CD4-positive, alpha-beta memory T cell (primary cell): ENCODE data around the gene IL10. TPM values are rescaled to one million over a fixed set of nuclear protein-coding genes. Genes with fewer than 3 reads are reported as not detected.
A peak's percentile ranks its signal among the peaks of the same experiment; 100 is the strongest.
"Not testable (repeated sequence)": the region's sequence is repeated elsewhere in the genome, so short reads cannot be mapped to it uniquely, and the experiment has no call there.

Experiments used
- CTCF ChIA-PET: fragments of 350-600 bp; sonication (Branson Sonifier 250); formaldehyde crosslinking; loops from one replicate; lab custom pipeline; 2021; ENCODE audit warnings: inconsistent platforms; ENCODE audit not compliant: partially characterized antibody; lab: Charles Lee
- POLR2A ChIA-PET: fragments of 350-600 bp; sonication (Branson Sonifier 250); formaldehyde crosslinking; loops from one replicate; lab custom pipeline; 2021; ENCODE audit not compliant: partially characterized antibody; lab: Charles Lee
- DNase-seq, 5 donors: peaks; one replicate each; pipeline versions ENCODE4 v3.0.0 to v3.0.0-alpha.2; 2020 to 2022; ENCODE audit warnings: mixed read lengths in 1 of 5
- H3K27ac ChIP-seq: one replicate; pipeline ENCODE4 v1.7.0; 2013; ENCODE audit warnings: low read depth, low read length
- H3K27me3 ChIP-seq: 2 replicates; pipeline ENCODE4 v1.7.0; 2013; ENCODE audit warnings: mild to moderate bottlenecking, low read length, moderate library complexity; ENCODE audit not compliant: insufficient read depth
- H3K36me3 ChIP-seq: 2 replicates; pipeline ENCODE4 v1.7.0; 2013; ENCODE audit warnings: mild to moderate bottlenecking, low read length, moderate library complexity; ENCODE audit not compliant: insufficient read depth
- H3K4me1 ChIP-seq: 2 replicates; pipeline ENCODE4 v1.7.0; 2013; ENCODE audit warnings: mild to moderate bottlenecking, low read length, moderate library complexity; ENCODE audit not compliant: insufficient read depth
- H3K4me3 ChIP-seq, 2 donors: one replicate each; pipeline ENCODE4 v1.7.0; 2013; ENCODE audit warnings: low read length in 2 of 2, mild to moderate bottlenecking in 1 of 2
- H3K9me3 ChIP-seq, 2 donors: one replicate each; pipeline ENCODE4 v1.7.0; 2013; ENCODE audit warnings: low read length in 2 of 2, control low read depth in 1 of 2; ENCODE audit not compliant: control insufficient read depth in 1 of 2
- H3K27ac Mint-ChIP-seq, 7 donors: one replicate each; pipeline ENCODE4 v1.8.0; 2020 to 2021; ENCODE audit warnings: mixed read lengths in 7 of 7, mild to moderate bottlenecking in 6 of 7, inconsistent platforms in 3 of 7, moderate library complexity in 3 of 7
- H3K27me3 Mint-ChIP-seq, 2 donors: one replicate each; pipeline ENCODE4 v1.8.0; 2020 to 2021; ENCODE audit warnings: mixed read lengths in 2 of 2
- H3K36me3 Mint-ChIP-seq, 2 donors: one replicate each; pipeline ENCODE4 v1.8.0; 2020 to 2021; ENCODE audit warnings: mixed read lengths in 2 of 2, inconsistent platforms in 1 of 2, mild to moderate bottlenecking in 1 of 2
- H3K4me1 Mint-ChIP-seq, 4 donors: one replicate each; pipeline ENCODE4 v1.8.0; 2020 to 2021; ENCODE audit warnings: mixed read lengths in 4 of 4, mild to moderate bottlenecking in 1 of 4
- H3K4me3 Mint-ChIP-seq, 8 donors: one replicate each; pipeline ENCODE4 v1.8.0; 2020 to 2021; ENCODE audit warnings: mixed read lengths in 8 of 8, mild to moderate bottlenecking in 7 of 8, moderate library complexity in 6 of 8, inconsistent platforms in 3 of 8
- H3K9me3 Mint-ChIP-seq, 8 donors: one replicate each; pipeline ENCODE4 v1.8.0; 2020 to 2021; ENCODE audit warnings: mixed read lengths in 8 of 8, mild to moderate bottlenecking in 5 of 8, inconsistent platforms in 3 of 8, moderate library complexity in 1 of 8
- intact Hi-C: fragments of 100-400 bp; cut with micrococcal nuclease; formaldehyde crosslinking; loops from one replicate; pipeline ENCODE4 v1.15.1; 2023
- polyA plus RNA-seq, 2 donors: library from polyadenylated mRNA; unstranded; fragments of 300-500 nt; fragmentation: Illumina TruSeq; gene quantifications; one replicate each; pipeline ENCODE4 v1.2.3, GENCODE V29; 2021
- total RNA-seq, 2 experiments: library from RNA; stranded (reverse); gene quantifications; one replicate each; pipeline ENCODE4 v1.2.3, GENCODE V29; 2021

The IL10 gene
- total and polyA plus RNA-seq, 4 experiments from 2014 or later = 0.11 to 0.34 (median 0.30) TPM

DNA sequence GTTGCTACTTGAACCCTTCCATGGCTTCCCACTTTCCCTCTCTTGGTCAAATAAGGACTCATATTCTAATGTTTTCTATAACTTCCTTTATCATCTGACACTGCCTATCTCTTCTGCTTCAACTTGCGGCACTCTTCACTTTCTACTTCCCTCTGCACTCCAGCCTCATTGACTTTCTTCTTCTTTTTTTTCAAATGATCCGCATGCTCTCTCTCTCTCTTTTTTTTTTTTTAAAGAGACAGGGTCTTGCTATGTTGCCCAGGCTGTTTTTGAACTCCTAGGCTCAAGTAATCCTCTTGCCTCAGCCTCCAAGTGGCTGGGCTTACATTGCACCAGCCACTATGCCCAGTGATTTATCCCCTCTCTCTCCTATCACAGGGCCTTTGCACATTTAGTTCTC lies 7.3 kb upstream of the IL10 start:
- H3K36me3 Mint-ChIP-seq = no peaks in the 10 kb centered on the region
- Histone ChIP-seq H3K27me3 (no peaks in the 10 kb centered on the region), H3K36me3 (no peaks in the 10 kb centered on the region), H3K27ac (no peak overlapping the region), H3K9me3 (no peaks in the 10 kb centered on the region), H3K4me1 (peaks cover 25% of the 10 kb centered on the region), H3K4me3 (no peak overlapping the region)
- H3K4me1 Mint-ChIP-seq = peaks cover 16 to 24% (median 22%) of the 10 kb centered on the region in 4 donors
- CTCF ChIA-PET = interaction anchor here (1.0 kb wide), 1 partner anchor 13 kb away, joined by 3 read pairs; no protein-coding TSS in a partner anchor
- POLR2A ChIA-PET = interaction anchor here (1.5 kb wide), 1 partner anchor 21 kb away, joined by 4 read pairs; no protein-coding TSS in a partner anchor
- no peaks in the 10 kb centered on the region for H3K9me3 Mint-ChIP-seq
- intact Hi-C loops = no loop called here
- no peak for DNase-seq
- H3K4me3 Mint-ChIP-seq = no peak overlapping the region
- H3K27ac Mint-ChIP-seq = no peak overlapping the region
- no peaks in the 10 kb centered on the region for H3K27me3 Mint-ChIP-seq

DNA sequence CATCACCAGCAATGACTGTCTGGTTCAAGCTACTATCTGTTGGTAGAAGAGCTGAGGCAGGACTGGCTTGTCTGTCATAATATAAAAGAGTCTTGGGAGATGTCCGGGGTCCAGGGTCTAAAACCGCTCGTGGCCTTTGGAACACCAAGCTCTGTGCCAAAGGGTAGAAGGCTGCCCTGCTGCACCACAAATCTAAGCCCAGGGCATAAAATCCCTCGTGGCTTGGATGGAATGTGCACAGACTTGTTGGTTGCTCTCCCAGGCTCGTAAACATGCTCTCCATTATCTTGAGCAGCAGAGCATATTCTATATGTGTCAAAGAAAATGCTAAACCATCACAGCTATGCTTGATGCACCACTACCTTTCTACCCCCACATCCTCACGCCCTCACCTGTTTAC lies 6.6 kb upstream of the IL10 start:
- intact Hi-C loops, H3K27me3 Mint-ChIP-seq, H3K4me3 ChIP-seq, H3K4me3 Mint-ChIP-seq, CTCF ChIA-PET, H3K36me3 ChIP-seq, H3K27ac ChIP-seq, H3K9me3 ChIP-seq, H3K27me3 ChIP-seq, DNase-seq, H3K36me3 Mint-ChIP-seq, H3K9me3 Mint-ChIP-seq, H3K27ac Mint-ChIP-seq: not testable (repeated sequence)
- H3K4me1 ChIP-seq = peaks cover 18% of the 10 kb centered on the region
- peaks cover 15 to 23% (median 17%) of the 10 kb centered on the region in 4 donors for H3K4me1 Mint-ChIP-seq
- POLR2A ChIA-PET = interaction anchor here (0.8 to 1.5 kb wide), 2 partner anchors 13 to 20 kb away, joined by 3 to 4 read pairs; no protein-coding TSS in a partner anchor

- H3K36me3 ChIP-seq = no peaks in the 10 kb centered on the region
- peaks cover 14 to 25% (median 17%) of the 10 kb centered on the region in 4 donors for H3K4me1 Mint-ChIP-seq
- H3K4me3 Mint-ChIP-seq = no peak overlapping the region
- POLR2A ChIA-PET = interaction anchor here (1.2 to 1.5 kb wide), 3 partner anchors 10 to 19 kb away, joined by 3 to 4 read pairs (median 4); no protein-coding TSS in a partner anchor
- no peak overlapping the region for H3K4me3 ChIP-seq
- no peaks in the 10 kb centered on the region for H3K36me3 Mint-ChIP-seq
- intact Hi-C loops = no loop called here
- CTCF ChIA-PET = interaction anchor here (1.4 kb wide), 1 partner anchor 8 kb away, joined by 3 read pairs; no protein-coding TSS in a partner anchor
- H3K27me3 ChIP-seq = no peaks in the 10 kb centered on the region
- DNase-seq = no peak
- H3K9me3 Mint-ChIP-seq = no peaks in the 10 kb centered on the region
- H3K4me1 ChIP-seq = peaks cover 11% of the 10 kb centered on the region
- no peak overlapping the region for H3K27ac Mint-ChIP-seq
- no peak overlapping the region for H3K27ac ChIP-seq
- no peaks in the 10 kb centered on the region for H3K9me3 ChIP-seq
- no peaks in the 10 kb centered on the region for H3K27me3 Mint-ChIP-seq
These were observed 5.7 kb upstream of the IL10 start for GRCh38 chr1:206778031-206778430.

DNA sequence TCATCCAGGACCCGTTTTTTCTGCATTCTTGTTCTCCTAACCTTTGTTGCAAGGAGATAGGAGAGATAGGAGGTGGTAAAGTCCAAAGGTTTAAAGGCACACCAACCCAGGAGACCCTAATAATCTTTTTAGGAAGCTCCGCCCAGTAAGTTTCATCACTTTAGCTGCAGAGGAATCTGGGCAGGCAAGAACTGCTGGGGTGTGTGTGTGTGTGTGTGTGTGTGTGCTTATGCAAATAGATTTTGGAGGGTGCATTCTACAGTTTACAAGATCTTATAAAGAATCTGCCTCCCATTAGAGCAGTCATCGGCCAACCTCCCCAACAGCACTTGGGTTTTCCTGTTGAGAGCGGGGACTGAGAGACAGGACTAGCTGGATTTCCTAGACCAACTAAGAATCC lies 3.9 kb upstream of the IL10 start:
- no peaks in the 10 kb centered on the region for H3K9me3 ChIP-seq
- POLR2A ChIA-PET = no interaction called here
- Mint-ChIP-seq H3K4me3 (no peak overlapping the region), H3K27ac (no peak overlapping the region), H3K36me3 (no peaks in the 10 kb centered on the region), H3K27me3 (no peaks in the 10 kb centered on the region), H3K4me1 (peaks cover 16 to 33% (median 24%) of the 10 kb centered on the region in 4 donors), H3K9me3 (no peaks in the 10 kb centered on the region)
- H3K36me3 ChIP-seq = no peaks in the 10 kb centered on the region
- peaks cover 19% of the 10 kb centered on the region for H3K4me1 ChIP-seq
- no peak for DNase-seq
- intact Hi-C loops = no loop called here
- H3K4me3 ChIP-seq = no peak overlapping the region
- CTCF ChIA-PET = interaction anchor here (0.7 to 4.2 kb wide), 5 partner anchors 10 to 135 kb away, joined by 3 to 11 read pairs (median 3); no protein-coding TSS in a partner anchor
- H3K27me3 ChIP-seq = no peaks in the 10 kb centered on the region
- no peak overlapping the region for H3K27ac ChIP-seq

GRCh38 chr1:206774093-206774492 lies 1.8 kb upstream of the IL10 start:
- H3K4me1 Mint-ChIP-seq = peaks cover 37 to 54% (median 45%) of the 10 kb centered on the region in 4 donors
- H3K9me3 ChIP-seq = no peaks in the 10 kb centered on the region
- H3K27ac Mint-ChIP-seq = no peak overlapping the region
- intact Hi-C loops = no loop called here
- no peaks in the 10 kb centered on the region for H3K9me3 Mint-ChIP-seq
- POLR2A ChIA-PET = interaction anchor here (10.8 to 12.6 kb wide), 2 partner anchors 13 to 29 kb away, joined by 110 to 141 read pairs; no protein-coding TSS in a partner anchor
- CTCF ChIA-PET = interaction anchor here (1.5 to 4.2 kb wide), 3 partner anchors 12 to 35 kb away, joined by 5 to 11 read pairs (median 6); no protein-coding TSS in a partner anchor
- no peak overlapping the region for H3K27ac ChIP-seq
- H3K4me3 ChIP-seq = no peak overlapping the region
- no peak for DNase-seq
- H3K27me3 ChIP-seq = no peaks in the 10 kb centered on the region
- H3K27me3 Mint-ChIP-seq = no peaks in the 10 kb centered on the region
- H3K36me3 Mint-ChIP-seq = no peaks in the 10 kb centered on the region
- no peak overlapping the region for H3K4me3 Mint-ChIP-seq
- no peaks in the 10 kb centered on the region for H3K36me3 ChIP-seq
- H3K4me1 ChIP-seq = peaks cover 41% of the 10 kb centered on the region

GRCh38 chr1:206771338-206771692 lies 979 bp downstream of the IL10 start:
- CTCF ChIA-PET = interaction anchor here (0.8 to 9.0 kb wide), 8 partner anchors 11 to 140 kb away, joined by 3 to 91 read pairs (median 6); no protein-coding TSS in a partner anchor
- Histone ChIP-seq H3K4me1 (peaks cover 64% of the 10 kb centered on the region), H3K27ac (no peak overlapping the region), H3K9me3 (no peaks in the 10 kb centered on the region), H3K36me3 (no peaks in the 10 kb centered on the region), H3K27me3 (no peaks in the 10 kb centered on the region), H3K4me3 (no peak overlapping the region)
- DNase-seq = no peak
- intact Hi-C loops = loop anchor here (2.0 kb wide), 1 partner anchor 13 kb away; no protein-coding TSS in a partner anchor
- peak overlapping the region in 5 of 8 donors; percentile 27 to 85 (median 39) for H3K4me3 Mint-ChIP-seq
- no peaks in the 10 kb centered on the region for H3K27me3 Mint-ChIP-seq
- POLR2A ChIA-PET = interaction anchor here (2.2 to 12.6 kb wide), 5 partner anchors 13 to 35 kb away, joined by 6 to 141 read pairs (median 76); no protein-coding TSS in a partner anchor
- no peaks in the 10 kb centered on the region for H3K9me3 Mint-ChIP-seq
- no peaks in the 10 kb centered on the region for H3K36me3 Mint-ChIP-seq
- peak overlapping the region in 2 of 7 donors; percentile 32 to 85 for H3K27ac Mint-ChIP-seq
- peaks cover 51 to 78% (median 65%) of the 10 kb centered on the region in 4 donors for H3K4me1 Mint-ChIP-seq

GRCh38 chr1:206770531-206771337 lies 1.6 kb downstream of the IL10 start, which contains the start of gene IL19:
Gene IL19 (plus strand): TSS chr1:206770773. CDS start chr1:206836663, 65,890 bp downstream.
- CTCF ChIA-PET = interaction anchor here (0.8 to 9.0 kb wide), 9 partner anchors 10 to 141 kb away, joined by 3 to 91 read pairs (median 6); no protein-coding TSS in a partner anchor
- H3K36me3 ChIP-seq = no peaks in the 10 kb centered on the region
- H3K4me3 ChIP-seq = peak within 1 kb of the TSS in 1 of 2 donors; percentile 16
- H3K4me1 ChIP-seq = peaks cover 70% of the 10 kb centered on the region
- no peak for DNase-seq
- POLR2A ChIA-PET = interaction anchor here (1.6 to 12.6 kb wide), 7 partner anchors 13 to 44 kb away, joined by 3 to 141 read pairs (median 63); no protein-coding TSS in a partner anchor
- no peaks in the 10 kb centered on the region for H3K9me3 ChIP-seq
- peak within 1 kb of the TSS; percentile 12 for H3K27ac ChIP-seq
- Mint-ChIP-seq H3K36me3 (no peaks in the 10 kb centered on the region), H3K27ac (peak within 1 kb of the TSS; percentile 68 to 90 (median 85)), H3K27me3 (no peaks in the 10 kb centered on the region), H3K4me1 (peaks cover 57 to 84% (median 71%) of the 10 kb centered on the region in 4 donors), H3K9me3 (no peaks in the 10 kb centered on the region), H3K4me3 (peak within 1 kb of the TSS in 7 of 8 donors; percentile 27 to 85 (median 67))
- no peaks in the 10 kb centered on the region for H3K27me3 ChIP-seq
- intact Hi-C loops = loop anchor here (2.0 kb wide), 1 partner anchor 14 kb away; no protein-coding TSS in a partner anchor
